ENCODE measurements around the gene DYNC2I2.
"Not testable (repeated sequence)": the region's sequence is repeated elsewhere in the genome, so short reads cannot be mapped to it uniquely, and the experiment has no call there.

The DYNC2I2 gene

DNA sequence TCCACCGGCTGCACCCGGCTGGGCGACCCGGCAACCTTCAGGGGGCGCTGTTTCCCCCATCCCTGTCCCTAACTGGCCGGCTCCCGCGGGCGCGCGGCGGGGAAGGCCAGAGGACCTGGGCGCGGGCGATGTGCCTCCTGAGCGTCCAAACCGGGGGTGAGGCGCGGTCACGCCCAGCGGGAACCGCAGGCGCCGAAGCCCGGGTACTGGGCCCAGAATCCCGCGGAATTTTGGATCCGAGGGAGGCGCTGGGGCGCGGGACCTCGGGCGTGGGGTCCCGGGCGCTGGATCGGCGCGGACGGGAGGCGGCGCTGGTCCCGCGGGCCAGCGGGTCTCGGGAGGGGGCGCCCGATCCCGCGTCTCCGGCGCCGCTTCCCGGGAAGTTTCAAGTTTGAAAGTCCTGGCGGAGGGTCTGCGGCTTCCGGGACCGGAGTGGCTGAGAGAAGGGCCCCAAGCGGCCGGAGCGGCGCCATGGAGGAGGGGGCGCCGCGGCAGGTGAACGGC lies 45.9 kb upstream of the DYNC2I2 start, which contains the start of gene PKN3:
Gene PKN3, plus strand, starts transcription at position 59 of the 504 bp plus-strand sequence. Its CDS starts 413 bp downstream, at position 472.
- DNase-seq (ENCODE audit: low spot score) = peak; percentile 97
- TF ChIP-seq, protein P1, sequence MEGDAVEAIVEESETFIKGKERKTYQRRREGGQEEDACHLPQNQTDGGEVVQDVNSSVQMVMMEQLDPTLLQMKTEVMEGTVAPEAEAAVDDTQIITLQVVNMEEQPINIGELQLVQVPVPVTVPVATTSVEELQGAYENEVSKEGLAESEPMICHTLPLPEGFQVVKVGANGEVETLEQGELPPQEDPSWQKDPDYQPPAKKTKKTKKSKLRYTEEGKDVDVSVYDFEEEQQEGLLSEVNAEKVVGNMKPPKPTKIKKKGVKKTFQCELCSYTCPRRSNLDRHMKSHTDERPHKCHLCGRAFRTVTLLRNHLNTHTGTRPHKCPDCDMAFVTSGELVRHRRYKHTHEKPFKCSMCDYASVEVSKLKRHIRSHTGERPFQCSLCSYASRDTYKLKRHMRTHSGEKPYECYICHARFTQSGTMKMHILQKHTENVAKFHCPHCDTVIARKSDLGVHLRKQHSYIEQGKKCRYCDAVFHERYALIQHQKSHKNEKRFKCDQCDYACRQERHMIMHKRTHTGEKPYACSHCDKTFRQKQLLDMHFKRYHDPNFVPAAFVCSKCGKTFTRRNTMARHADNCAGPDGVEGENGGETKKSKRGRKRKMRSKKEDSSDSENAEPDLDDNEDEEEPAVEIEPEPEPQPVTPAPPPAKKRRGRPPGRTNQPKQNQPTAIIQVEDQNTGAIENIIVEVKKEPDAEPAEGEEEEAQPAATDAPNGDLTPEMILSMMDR (IDR thresholded peaks at IDR 0.05; ENCODE audit: extremely low read depth, missing control alignments) = peak; percentile 80

DNA sequence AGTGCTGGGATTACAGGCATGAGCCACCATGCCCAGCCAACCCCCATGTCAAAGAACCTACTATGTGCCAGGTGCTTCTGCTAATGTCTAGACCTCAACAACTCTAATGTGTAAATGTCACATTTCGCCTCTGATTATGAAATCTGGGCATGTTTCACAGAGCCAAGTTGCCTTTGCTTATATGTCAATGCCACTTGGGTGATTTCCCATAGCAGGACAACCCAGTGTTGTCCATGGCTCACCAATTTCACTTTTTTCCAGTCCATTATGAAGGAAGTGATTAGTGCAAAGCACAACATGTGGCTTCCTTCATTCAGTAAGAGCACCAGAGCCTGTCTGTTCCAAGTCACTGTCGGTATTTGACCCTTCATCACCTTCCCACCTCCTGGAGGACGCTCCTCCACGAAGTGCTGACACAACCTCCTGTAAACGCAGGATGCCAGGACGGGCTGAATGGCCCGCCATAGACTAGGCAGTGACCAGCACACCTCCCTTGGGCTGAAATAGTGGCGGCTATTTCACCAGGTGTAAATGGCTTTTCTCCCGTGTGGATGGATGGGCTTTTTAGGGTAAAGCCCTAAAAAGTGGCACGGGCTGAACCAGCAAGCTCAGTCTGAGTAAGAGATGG lies 44.7 kb upstream of the DYNC2I2 start:
- DNase-seq (ENCODE audit: low spot score) = no peak
- TF ChIP-seq, protein P1 (IDR thresholded peaks at IDR 0.05; ENCODE audit: extremely low read depth, missing control alignments) = no peak

DNA sequence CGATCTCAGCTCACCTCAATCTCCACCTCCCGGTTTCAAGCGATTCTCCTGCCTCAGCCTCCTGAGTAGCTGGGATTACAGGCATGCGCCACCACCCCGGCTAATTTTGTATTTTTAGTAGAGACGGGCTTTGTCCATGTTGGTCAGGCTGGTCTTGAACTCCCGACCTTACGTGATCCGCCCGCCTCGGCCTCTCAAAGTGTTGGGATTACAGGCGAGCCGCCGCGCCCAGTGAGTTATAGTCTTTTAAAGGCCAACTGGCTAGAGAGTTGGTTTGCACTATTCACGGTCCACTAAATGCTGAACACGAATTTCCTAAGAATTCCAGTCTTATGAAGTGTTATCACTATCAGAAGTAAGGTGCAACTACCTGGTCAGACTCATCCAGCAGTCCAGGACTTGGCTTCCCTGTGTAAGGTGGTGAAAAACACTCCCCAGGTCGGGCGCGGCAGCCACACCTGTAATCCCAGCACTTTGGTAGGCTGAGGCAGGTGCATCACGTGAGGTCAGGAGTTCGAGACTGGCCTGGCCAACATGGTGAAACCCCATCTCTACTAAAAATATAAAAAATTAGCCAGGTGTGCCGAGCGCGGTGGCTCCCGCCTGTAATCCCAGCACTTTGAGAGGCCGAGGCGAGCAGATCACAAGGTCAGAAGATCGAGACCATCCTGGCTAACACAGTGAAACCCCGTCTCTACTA lies 42.6 kb upstream of the DYNC2I2 start:
- DNase-seq (ENCODE audit: low spot score) = not testable (repeated sequence)

DNA sequence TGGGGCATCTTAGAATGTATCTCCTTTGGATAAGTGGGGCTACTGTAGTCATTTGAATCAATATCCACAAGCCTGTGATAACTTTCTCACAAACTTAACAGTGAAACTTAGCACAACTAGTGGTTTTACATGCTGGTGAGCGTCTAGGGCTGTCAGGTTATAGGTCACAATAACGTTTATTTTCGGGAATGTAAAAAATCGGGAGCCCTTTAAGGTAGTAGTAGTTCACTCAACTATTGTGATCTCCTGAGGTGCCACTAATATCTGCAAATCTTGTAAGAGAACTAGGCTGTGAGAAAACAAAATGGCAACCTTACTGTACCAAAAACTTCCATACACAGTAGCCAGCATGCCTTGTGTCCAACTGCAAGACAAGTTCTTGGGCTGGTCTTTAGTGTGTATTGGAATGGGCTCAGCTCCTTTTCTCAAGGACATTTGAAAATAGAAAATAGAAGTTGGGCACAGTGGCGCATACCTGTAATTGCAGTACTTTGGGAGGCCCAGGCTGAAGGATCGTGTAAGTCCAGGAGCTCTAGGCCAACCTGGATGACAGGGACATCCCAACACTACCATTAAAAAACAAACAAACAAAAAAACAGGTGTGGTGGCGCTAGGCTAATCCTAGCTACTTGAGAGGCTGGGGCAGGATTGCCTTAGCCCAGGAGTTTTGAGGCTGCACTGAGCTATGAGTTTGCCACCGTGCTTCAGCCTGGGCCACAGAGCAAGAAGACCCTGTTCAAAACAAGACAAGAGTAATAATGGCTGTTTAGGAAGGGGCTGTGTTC lies 40.5 kb upstream of the DYNC2I2 start:
- TF ChIP-seq, protein P1 (IDR thresholded peaks at IDR 0.05; ENCODE audit: extremely low read depth, missing control alignments) = no peak
- DNase-seq (ENCODE audit: low spot score) = no peak

DNA sequence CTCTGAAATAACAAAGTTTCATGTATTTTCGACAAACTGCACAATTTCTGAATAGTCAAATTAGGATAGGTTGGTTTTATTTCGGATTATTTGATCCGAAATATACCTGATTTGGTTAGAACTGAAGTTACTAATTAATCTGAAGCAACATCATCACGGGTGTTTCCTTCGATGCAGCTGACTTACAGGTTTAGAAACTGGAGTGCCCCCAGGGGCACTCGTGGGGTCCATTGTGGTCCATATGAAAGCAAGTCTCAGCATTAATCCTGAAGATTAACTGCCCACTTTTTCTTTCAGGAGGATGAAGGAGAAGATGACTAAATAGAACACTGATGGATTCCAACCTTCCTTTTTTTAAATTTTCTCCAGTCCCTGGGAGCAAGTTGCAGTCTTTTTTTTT lies 37.7 kb upstream of the DYNC2I2 start:
- TF ChIP-seq, protein P1 (IDR thresholded peaks at IDR 0.05; ENCODE audit: extremely low read depth, missing control alignments) = no peak
- peak; percentile 16 for DNase-seq (ENCODE audit: low spot score)

DNA sequence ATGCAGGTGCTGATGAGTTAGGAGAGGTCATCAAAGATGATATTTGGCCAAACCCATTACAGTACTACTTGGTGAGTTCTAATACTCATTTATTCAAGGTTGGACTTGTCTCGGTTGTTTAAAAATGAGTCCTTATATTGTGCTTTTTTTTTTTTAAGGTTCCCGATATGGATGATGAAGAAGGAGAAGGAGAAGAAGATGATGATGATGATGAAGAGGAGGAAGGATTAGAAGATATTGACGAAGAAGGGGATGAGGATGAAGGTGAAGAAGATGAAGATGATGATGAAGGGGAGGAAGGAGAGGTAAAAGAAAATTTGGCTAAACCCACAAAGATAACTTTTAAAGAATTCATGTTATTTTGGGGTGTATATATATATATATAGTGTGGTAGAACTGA lies 37.1 kb upstream of the DYNC2I2 start:
- not testable (repeated sequence) for DNase-seq (ENCODE audit: low spot score)

DNA sequence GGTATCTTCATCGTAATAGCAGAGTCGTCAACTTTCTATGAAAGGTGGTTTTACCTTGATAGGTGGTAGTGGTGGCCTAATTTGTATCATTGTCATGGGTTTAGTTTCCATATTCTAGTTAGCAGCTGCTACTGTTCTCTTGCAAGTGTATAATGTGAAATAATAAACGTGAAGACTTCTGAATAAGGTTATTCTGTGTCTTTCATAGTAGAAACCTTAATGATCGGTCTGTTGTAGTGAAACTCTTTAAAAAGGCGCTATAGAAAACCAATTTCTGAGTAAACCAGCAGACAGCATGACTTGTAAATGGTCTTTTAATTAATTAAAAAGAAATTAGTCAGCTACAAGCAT lies 34.0 kb upstream of the DYNC2I2 start:
- TF ChIP-seq, protein P1 (IDR thresholded peaks at IDR 0.05; ENCODE audit: extremely low read depth, missing control alignments) = no peak
- no peak for DNase-seq (ENCODE audit: low spot score)
